SKM-1 treated with dmso at 0.1 percent for 144 hours (cell line): Measurements from ENCODE around the gene PACSIN2.

Experiments used
- DNase-seq: peaks from one replicate; lab custom pipeline; 2025; ENCODE audit not compliant: unreplicated experiment; lab: John Stamatoyannopoulos, UW

The PACSIN2 gene

DNA sequence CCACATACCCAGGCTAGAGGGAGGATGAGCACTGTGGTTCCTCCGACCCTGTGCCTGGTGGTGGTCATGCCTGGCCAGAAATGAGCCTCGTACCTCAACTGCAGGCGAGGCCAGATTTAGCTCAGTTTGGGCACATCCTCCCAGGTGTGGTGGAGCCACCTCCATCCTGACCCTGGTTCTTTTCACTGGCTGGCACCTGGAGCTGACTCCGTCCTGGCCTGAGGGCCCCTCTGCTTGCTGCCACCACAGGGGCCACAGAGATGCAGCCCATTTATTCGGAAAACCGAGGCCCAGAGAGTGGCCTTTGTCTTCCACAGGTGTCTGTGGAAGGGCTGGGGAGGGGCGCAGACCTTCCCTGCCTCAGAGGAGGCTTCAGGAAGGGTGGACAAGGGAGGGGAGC, 148.8 kb downstream of the PACSIN2 start:
- no peak for DNase-seq

DNA sequence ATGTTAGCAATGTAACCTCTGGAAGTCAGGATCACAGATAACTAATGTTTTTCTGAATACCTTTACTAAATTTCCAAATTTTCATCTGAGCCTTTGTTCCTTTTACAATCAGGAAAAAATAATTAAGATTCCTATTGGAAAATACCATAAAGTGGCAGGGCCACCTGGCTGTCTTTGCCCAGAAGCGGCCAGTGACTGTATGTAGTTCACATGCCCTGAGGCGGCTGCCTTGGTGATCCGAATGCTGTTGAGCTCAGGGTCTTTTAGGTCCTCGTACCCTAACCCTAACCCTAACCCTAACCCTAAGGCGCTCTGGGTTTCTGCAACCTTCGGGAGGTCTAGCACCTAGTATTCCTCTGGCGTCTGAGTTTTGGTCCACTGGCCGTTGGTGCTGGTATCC, 149.4 kb downstream of the PACSIN2 start:
- no peak for DNase-seq

DNA sequence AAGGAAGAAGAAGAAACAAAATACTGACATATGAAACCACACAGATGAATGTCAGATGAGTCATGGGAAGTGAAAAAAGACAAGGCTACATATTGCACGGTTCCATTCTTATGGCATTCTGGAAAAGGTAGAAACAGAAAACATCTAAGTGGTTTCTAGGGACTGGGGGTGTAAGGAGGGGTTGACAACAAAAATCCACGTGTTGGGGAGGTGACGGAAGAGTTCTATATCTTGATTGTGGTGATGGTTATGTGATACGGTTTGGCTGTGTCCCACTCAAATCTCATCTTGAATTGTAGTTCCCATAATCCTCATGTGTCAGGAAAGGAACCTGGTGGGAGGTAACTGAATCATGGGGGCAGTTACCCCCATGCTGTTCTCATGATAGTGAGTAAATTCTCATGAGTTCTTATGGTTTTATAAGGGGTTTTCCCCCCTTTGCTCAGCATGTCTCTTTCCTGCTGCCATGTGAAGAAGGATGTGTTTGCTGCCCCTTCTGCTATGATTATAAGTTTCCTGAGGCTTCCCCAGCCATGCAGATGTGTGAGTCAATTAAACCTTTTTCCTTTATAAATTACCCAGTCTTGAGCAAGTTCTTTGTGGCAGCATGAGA, 151.5 kb downstream of the PACSIN2 start:
- DNase-seq = peak; percentile 38

DNA sequence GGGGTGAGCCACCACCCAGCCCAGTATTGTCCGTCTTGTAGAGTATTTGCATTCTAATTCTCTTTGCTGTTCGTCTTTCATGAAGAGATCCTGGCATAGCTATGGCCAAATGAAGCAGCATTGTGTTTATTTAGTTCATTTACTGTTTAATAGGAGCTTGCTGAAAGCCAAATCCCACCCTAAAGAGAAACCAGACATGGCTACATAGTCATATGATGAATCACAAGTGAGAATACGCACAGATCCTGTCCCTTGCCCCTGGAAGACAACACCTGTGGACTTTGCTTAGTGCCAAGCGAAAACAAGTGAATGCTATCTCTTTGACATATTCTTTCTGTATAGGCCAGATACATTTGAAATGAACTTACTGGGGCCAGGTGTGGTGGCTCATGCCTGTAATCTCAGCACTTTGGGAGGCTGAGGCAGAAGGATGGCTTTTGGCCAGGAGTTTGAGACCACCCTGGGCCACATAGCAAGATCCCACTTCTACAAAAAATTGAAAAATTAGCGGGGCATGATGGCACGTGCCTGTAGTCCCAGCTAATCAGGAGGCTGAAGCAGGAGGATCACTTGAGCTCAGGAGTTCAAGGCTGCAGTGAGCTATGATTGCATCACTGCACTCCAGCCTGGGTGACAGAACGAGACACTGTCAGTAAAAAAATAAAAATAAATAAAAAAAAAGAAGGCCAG, 152.8 kb downstream of the PACSIN2 start:
- DNase-seq = no peak

DNA sequence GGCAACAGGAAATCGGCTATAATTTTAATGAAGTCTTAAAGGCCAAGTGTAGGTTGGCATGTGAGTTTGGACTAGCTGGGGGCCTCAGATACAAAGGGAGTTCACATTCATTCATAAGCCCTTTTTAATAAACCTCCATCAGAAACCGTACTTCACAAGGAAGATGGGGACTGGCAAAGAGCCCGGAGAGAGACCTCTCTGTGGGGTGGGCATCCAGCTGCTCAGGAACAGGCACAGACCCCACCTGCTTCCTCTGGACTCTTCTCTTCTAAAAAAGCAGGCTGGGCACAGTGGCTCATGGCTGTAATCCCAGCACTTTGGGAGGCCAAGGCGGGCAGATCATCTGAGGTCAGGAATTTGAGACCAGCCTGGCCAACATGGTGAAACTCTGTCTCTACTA, 154.0 kb downstream of the PACSIN2 start:
- DNase-seq = no peak

DNA sequence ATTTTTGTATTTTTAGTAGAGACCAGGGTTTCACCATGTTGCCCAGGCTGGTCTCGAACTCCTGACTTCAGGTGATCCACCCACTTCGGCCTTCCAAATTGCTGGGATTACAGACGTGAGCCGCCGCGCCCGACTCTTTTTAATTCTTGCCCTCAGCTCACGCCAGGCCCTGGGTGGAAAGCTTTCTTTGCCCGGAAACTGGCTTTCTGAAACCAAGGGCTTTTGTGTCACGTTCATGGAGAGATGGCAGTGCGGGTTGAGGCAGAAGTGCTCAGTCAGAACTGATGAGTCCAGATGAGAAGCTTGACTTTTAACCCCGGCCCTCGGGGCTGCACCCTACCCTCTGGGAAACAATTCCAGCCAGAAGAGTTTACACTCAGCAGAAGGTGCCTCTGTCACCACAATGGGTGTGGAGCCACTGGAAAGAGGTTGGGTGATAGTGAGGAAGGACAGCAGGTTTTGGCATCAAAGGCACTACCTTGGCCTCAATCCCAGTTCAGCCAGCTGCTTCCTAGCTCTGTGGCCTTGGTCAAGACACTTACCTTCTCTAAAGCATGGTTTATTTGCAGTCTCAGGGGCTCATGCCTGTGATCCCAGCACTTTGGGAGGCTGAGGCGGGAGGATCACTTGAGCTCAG, 157.0 kb downstream of the PACSIN2 start:
- no peak for DNase-seq

DNA sequence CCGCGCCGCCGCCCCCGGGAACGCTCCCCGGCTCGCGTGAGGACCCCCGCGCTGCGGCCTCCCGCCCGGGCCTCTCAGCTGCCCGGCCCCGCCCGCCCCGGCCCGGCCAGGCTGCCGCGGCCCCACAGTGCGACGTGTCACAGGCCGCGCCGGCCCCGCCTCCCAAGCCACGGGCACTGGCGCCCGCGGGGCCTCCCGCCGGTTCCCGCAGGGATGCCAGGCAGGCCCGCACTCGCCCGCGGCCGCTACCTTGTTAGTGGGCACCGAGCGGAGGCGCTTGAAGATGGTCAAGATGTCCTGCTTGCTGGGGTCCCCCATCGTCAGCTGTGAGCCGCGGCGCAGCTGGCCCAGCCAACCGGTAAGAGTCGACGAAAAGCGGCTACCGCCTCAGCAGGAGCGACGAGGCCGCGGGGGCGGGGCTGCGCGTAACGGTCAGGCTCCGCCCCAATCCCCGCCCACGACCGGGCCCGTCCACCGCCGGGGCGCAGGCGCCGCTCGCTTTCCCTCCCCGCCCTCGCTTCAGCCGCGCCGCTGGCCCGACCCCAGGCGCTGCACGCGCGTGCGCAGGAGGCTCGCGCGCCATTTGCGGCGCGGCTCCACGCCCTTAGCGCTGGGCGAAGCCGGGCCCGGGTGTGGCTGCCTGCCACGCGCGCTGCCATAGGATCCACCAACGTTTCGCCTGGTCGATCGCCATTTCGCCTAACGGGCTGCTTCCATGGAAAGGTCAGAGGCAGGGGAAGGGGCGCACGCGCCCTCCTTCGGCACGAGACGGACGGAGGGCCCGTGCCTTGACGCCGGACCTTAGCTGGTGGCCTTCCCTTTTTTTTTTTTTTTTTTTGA, 157.9 kb downstream of the PACSIN2 start, which contains the start of gene ARFGAP3:
Gene ARFGAP3, minus strand, starts transcription at position 409 of the 840 bp plus-strand sequence. Its CDS starts 91 bp downstream, at position 318.
- DNase-seq = peak; percentile 92

DNA sequence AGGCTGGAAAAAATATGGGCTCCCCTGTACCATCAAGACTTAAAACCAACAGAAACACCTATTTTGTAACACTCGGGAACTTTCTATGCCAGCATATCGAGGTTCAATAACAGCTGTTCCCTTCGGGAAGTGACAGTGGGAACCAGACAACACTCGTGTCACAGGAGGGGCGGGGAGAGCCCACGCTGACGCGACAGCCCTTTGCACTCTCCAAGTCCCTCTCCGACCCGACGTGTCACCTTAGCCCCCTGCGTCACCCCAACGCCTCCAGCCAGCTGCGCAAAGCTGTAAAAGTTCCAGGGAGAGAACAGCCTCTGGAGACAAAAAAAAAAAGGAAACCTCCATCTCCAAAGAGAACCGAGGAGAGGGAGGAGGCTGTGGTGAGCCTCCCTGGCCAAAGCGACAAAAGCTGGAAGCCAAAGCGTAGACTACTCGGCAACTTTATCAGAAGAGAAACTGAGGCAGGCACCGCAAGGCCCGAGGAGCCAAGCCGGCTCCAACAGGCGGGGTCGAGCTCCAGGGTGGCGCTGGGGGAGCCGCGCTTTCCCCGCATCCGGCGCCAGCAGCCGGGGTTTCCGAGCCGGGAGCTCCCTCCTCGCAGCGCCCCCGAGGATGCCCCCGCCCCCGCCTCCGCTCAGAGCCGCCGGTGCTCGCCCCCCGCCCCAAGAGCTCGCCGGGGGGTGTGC, 158.6 kb downstream of the PACSIN2 start:
- peak; percentile 28 for DNase-seq

DNA sequence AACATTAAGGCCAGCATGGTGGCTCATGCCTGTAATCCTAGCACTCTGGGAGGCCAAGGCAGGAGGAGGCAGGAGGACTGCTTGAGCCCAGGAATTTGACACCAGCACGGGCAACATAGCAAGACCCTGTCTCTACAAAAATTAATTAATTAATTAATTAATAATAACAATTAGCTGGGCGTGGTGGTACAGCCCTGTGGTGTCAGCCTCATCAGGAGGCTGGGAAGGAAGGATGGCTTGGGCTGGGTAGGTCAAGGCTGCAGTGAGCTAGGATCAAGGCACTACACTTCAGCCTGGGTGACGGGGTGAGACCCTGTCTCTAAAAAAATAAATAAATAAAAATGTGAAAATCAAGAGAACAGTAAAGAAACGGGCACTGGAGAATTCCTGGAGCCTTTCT, 159.2 kb downstream of the PACSIN2 start:
- DNase-seq = no peak

DNA sequence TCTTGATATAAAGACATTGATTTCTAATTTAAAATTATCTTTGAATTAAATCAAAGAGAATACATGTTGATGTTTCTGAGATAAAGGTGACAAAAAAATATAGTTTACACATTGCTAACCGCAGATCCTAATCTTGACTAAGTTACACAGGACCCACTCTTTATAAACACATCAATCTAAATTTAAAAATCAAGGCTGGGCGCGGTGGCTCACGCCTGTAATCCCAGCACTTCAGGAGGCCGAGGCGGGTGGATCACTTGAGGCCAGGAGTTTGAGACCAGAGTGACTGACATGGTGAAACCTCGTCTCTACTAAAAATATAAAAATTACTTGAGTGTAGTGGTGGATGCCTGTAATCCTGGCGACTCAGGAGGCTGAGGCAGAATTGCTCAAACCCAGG, 159.7 kb downstream of the PACSIN2 start:
- no peak for DNase-seq

DNA sequence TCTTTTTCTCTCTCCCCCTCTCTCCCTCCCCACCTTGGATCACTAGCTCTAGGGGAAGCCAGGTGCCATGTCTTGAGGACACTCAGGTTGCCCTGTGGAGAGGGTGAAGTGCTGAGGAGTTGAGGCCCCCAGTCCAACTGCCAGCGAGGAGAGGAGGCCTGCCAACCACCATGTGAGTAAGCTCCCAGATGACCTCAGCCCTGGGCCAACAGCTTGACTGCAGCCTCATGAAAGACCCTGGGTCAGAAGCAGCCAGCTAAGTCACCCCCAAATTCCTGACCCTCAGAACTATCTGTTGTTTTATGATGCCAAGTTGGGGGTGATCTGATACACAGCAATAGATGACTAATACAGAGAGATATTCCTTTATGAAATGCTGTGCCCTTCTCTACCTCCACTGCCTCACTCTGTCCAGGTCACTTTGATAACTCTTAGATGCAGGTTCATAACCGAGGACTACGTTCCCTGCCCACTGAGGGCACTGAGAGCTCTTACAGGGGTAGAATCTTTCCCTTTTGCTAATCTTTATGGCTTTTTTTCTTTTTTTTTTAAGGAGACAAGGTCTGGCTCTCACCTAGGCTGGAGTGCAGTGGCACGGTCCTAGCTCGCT, 165.9 kb downstream of the PACSIN2 start:
- no peak for DNase-seq

DNA sequence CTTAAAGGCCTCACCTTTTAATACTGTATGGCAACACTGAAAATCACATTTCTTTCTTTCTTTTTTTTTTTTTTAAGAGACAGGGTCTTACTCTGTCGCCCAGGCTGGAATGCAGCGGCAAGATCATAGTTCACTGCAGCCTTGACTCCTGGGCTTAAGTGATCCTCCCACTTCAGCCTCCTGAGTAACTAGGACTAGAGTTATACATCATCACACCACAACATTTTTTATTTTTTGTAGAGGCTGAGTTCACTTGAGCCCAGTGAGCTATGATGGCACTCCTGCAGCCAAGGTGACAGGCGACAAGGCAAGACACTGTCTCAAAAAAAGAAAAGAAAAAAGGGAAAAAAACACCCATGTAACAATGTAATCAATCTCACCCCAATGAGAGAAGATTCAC, 167.8 kb downstream of the PACSIN2 start:
- DNase-seq = no peak

DNA sequence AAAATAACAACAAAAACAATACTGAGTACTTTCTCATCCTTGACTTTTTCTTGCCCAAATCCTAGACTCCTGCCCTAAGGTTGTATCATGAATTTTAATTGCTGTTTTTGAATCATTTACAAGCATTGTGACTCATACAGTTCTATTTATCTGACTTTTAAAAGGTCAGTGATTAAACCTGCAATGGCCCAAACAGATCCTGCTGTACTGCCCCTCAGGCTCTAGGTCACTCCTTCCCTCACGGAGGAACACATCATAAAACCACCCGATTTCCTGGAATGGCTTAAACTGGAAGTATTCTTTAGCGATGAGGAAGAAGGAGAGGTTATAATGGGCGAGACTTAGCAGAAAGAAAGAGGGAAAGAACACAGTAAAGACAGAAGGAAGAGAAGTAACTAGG, 170.2 kb downstream of the PACSIN2 start:
- no peak for DNase-seq

DNA sequence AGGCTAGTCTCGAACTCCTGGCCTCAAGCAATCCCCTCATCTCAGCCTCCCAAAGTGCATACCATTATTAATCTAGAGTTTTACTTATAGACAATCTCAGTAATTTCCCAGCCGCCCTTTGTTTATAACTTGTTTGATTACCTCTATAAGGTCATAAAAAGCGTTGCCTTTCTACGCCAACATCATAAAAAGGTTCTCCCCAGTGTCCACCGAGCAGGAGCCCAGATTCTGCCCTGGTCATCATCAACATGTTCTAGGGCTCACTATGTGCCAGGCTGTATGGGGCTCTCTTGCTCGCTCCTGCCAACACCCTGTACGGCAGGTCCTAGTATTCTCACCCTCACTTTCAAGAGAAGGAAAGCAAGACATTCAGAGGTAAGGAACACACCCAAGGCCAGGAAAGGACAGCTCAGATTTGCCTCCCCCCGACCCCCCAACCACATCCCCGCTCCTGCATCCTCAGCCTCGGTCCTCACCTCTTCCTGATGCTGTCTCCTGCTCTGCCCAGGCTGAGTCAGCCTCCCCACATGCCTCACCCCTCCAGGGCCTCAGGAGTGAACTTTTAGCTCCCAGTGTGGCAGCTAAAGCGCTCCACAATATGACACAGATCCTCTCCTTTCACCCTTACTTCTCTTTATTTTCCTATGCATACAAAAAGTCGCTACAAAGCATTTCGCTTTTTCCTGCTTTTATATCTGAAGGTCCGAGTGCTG, 172.1 kb downstream of the PACSIN2 start:
- DNase-seq = no peak

DNA sequence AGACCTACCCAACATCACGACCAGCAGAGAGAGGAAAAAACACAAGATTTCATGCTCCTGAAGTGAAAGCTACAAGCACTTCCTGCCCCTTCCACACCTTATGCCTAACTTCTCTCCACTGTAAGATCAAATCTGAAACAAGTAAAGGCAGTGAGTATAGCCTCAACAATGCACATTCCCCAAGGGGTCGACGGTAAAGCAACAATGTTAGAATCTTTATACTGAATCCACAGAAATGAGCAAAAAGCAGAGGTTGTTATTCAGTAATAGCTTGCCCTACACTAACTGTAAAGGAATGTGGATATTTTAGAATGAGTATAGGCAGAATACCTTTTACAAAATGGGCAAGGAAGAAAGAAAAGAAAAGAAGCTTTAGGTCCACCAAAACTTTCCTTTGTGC, 173.5 kb downstream of the PACSIN2 start:
- DNase-seq = no peak

DNA sequence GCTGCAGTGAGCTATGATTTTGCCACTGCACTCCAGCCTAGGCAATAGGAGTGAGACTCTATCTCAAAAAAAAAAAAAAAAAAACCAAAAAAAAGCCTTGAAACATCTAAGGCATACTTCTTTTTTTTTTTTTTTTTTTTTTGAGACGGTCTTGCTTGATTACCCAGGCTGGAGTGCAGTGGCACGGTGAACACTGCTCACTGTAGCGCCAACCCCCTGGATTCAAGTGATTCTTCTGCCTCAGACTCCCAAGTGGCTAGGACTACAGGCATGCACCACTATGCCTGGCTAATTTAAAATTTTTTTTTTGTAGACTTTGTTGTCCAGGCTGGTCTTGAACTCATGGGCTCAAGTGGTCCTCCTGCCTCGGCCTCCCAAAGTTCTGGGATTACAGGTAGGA, 177.4 kb downstream of the PACSIN2 start:
- DNase-seq = no peak

DNA sequence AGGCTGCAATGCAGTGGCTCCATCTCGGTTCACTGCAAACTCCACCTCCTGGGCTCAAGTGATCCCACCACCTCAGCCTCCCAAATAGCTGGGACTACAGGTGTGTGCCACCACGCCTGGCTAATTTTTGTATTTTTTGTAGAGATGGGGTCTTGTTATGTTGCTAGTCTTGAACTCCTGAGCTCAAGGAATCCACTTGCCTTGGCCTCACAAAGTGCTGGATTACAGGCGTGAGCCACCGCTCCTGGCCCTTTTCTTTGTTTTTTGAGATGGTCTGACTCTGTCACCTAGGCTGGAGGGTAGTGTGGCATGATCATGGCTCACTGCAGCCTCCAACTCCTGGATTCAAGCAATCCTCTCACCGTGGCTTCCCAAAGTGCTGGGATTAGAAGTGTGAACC, 178.9 kb downstream of the PACSIN2 start:
- DNase-seq = no peak

DNA sequence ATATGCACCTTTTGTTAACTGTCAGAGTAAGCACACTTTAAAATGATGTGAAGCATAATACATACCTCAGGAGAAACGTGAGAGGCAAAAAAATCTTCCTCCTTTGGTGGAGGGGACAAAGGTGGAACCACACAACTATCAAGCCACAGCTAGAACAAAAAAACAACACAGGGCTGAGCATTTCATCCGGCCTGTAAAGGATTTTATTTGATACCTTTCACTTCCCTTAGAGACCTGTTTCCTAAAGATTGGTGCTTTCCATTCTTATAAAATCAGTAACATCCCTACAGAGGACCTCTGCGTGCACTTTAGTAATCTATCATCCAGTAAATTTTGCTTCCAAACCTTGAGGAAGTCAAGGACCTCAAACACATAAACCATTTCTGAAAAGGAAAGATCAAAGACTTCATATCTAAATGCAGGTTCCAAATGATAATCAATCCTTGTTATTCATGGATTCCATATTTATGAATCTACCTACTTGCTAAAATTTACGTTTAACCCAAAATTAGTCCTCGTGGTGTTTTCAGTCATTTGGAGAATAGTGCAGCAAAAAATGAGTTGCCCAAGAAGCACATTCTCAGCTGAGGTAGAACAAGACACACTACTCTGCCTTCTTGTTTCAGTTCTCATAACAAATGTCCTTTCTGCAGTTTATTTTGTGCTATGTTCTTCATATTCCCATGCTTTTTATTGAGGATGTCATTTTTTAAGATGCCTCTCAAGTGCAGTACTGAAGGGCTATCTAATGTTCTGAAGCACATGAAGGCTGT, 180.6 kb downstream of the PACSIN2 start:
- DNase-seq = no peak

DNA sequence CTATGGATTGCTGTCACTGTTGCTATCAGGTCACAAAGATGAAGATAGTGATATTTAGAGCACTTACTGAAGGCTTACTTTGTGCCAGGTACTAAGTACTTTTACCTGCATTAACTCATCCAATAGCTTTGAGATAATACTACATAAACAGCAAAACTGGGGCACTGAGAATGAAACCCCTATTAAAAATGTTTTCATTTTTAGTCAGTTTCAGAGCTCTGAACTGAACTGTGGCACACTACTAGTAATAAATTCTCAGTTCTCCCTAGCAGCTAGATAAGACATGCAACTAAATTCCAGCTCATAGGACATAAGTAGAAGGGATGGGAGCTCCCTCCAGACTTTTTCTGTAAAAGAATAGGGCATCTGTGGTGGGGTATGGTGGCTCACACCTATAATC, 181.8 kb downstream of the PACSIN2 start:
- DNase-seq = no peak
